DOHH2 (cell line): ENCODE results near the gene PCCA.

Experiments
- EZH2phosphoT487 ChIP-seq: fragments of 200-600 bp; sonication (generic); IDR thresholded peaks from 2 replicates; pipeline ENCODE4 v1.6.1; 2017; ENCODE audit warnings: borderline replicate concordance, mild to moderate bottlenecking, antibody characterized with exemption, low read length, moderate library complexity, mixed read lengths
- TF ChIP-seq, protein P1 (sequence below): fragments of 200-600 bp; sonication (generic); IDR thresholded peaks from one replicate; pipeline ENCODE4 v1.5.1; 2014; ENCODE audit warnings: antibody characterized with exemption, mild to moderate bottlenecking, low read depth, low read length; ENCODE audit not compliant: poor library complexity, severe bottlenecking

DNA sequence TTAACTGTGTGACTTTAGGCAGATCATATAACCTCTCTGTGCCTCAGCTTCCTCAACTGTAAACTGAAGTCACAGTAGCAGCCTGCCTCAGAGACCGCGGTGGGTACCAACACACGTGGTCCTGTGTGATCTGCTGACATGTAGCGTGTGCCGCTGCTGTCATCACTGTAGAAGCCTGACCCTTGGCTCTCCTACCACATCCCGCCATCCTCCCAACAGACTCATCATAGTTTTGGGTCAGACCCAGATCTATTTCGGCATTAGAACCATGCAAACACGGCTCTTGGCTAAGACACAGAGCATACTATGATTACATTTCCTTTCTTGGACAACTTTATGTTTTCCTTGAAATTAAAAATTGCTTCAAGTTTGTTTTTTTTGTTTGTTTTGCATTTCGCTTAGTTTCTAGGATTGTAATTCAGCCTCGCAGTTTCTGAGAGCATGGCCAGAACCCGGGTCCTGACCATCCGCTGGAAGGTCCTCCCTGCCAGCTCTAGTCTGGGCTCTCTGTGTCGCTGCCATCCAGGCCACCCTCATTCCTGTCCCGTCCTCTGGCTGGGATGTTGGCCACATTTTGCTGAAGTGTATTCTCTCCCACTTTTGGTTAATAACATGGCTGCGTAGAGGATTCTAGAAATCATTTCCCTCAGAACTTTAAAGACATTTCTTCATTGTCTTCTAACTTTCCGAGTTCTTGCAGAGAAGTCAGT is 446.7 kb downstream of the PCCA start:
- TF ChIP-seq, protein P1, sequence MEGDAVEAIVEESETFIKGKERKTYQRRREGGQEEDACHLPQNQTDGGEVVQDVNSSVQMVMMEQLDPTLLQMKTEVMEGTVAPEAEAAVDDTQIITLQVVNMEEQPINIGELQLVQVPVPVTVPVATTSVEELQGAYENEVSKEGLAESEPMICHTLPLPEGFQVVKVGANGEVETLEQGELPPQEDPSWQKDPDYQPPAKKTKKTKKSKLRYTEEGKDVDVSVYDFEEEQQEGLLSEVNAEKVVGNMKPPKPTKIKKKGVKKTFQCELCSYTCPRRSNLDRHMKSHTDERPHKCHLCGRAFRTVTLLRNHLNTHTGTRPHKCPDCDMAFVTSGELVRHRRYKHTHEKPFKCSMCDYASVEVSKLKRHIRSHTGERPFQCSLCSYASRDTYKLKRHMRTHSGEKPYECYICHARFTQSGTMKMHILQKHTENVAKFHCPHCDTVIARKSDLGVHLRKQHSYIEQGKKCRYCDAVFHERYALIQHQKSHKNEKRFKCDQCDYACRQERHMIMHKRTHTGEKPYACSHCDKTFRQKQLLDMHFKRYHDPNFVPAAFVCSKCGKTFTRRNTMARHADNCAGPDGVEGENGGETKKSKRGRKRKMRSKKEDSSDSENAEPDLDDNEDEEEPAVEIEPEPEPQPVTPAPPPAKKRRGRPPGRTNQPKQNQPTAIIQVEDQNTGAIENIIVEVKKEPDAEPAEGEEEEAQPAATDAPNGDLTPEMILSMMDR = no peak
- TF ChIP-seq EZH2phosphoT487 = no peak
